HCT116 (cell line): Measurements from ENCODE around the gene TIMP1. TPM values are rescaled to one million over a fixed set of nuclear protein-coding genes. Genes with fewer than 3 reads are reported as not detected.

Source experiments
- ATAC-seq: fragments of 200-7000 bp; cut with Tn5 transposase; 2 replicates; pipeline ENCODE4 v1.9.1; 2020; ENCODE audit warnings: mild to moderate bottlenecking, moderate library complexity
- BruUV-seq: library from RNA; stranded (reverse); fragments of 400-500 nt; replicated peaks from 2 replicates; lab custom pipeline; 2021; lab: Mats Ljungman, UMichigan
- CTCF ChIA-PET: fragments of 300-600 bp; sonication (Branson Sonifier 250); formaldehyde crosslinking; loops from one replicate; lab custom pipeline; 2021; ENCODE audit warnings: antibody characterized with exemption; lab: Charles Lee
- POLR2A ChIA-PET: fragments of 300-600, 350-600 bp; sonication (Branson Sonifier 250); formaldehyde crosslinking; loops from one replicate; lab custom pipeline; 2021; ENCODE audit warnings: antibody characterized with exemption; lab: Charles Lee
- RAD21 ChIA-PET, 2 experiments: fragments of 300-600 bp; sonication (Branson Sonifier 250); formaldehyde crosslinking; loops; one replicate each; lab custom pipeline; 2023; ENCODE audit warnings: low total read pairs in 2 of 2; ENCODE audit not compliant: uncharacterized antibody in 2 of 2, unreplicated experiment in 2 of 2, low non-redundant PET in 1 of 2; lab: Charles Lee
- DNase-seq: peaks from one replicate; pipeline ENCODE4 v3.0.0-alpha.2; 2010; ENCODE audit warnings: low read depth, low spot score
- H2AFZ ChIP-seq: fragments of 200-600 bp; shearing (Covaris generic), sonication (generic); 2 replicates; pipeline ENCODE4 v1.6.1; 2017; ENCODE audit warnings: low read depth, mixed run types, mixed read lengths, antibody characterized with exemption, low read length; ENCODE audit not compliant: poor library complexity, severe bottlenecking
- H3K27ac ChIP-seq: 2 replicates; pipeline ENCODE4 v1.5.1; 2012; ENCODE audit warnings: low read depth, low read length
- H3K27me3 ChIP-seq: fragments of 200-600 bp; sonication (generic); 2 replicates; pipeline ENCODE4 v1.6.1; 2016; ENCODE audit warnings: mixed run types, low read length, mixed read lengths; ENCODE audit not compliant: insufficient read depth
- H3K36me3 ChIP-seq, 2 experiments: fragments of 200-500 bp in 1 of 2; fragments of 200-600 bp in 1 of 2; sonication (Bioruptor generic) in 1 of 2; sonication (generic) in 1 of 2; 2 replicates each; pipeline versions ENCODE4 v1.5.1 to v1.6.1; 2014 to 2016; ENCODE audit warnings: low read length in 2 of 2, inconsistent platforms in 1 of 2, mixed read lengths in 1 of 2, mixed run types in 1 of 2; ENCODE audit not compliant: insufficient read depth in 2 of 2, control insufficient read depth in 1 of 2
- H3K4me1 ChIP-seq, 2 experiments: fragments of 200-600 bp in 1 of 2; sonication (generic) in 1 of 2; 2 replicates each; pipeline versions ENCODE4 v1.5.1 to v1.6.1; 2012 to 2017; ENCODE audit warnings: low read length in 2 of 2, inconsistent platforms in 1 of 2, mild to moderate bottlenecking in 1 of 2, mixed read lengths in 1 of 2, mixed run types in 1 of 2, moderate library complexity in 1 of 2; ENCODE audit not compliant: insufficient read depth in 2 of 2, control insufficient read depth in 1 of 2
- H3K4me2 ChIP-seq: fragments of 200-600 bp; sonication (generic); 2 replicates; pipeline ENCODE4 v1.6.1; 2017; ENCODE audit warnings: mixed run types, low read length, mixed read lengths
- H3K4me3 ChIP-seq, 2 experiments: fragments of 200-600 bp in 1 of 2; sonication (generic) in 1 of 2; replicated peaks in 1 of 2; 2 replicates each; pipeline ENCODE4 v1.5.1; 2011 to 2016; ENCODE audit warnings: low read length in 2 of 2, control low read depth in 1 of 2, low read depth in 1 of 2, mild to moderate bottlenecking in 1 of 2, mixed read lengths in 1 of 2, mixed run types in 1 of 2
- H3K79me2 ChIP-seq: fragments of 200-600 bp; sonication (generic); 2 replicates; pipeline ENCODE4 v1.6.1; 2017; ENCODE audit warnings: mild to moderate bottlenecking, mixed run types, low read length, moderate library complexity, mixed read lengths; ENCODE audit not compliant: insufficient read depth
- H3K9ac ChIP-seq: fragments of 200-600 bp; sonication (generic); 2 replicates; pipeline ENCODE4 v1.6.1; 2016; ENCODE audit warnings: low read length, mixed read lengths
- H3K9me2 ChIP-seq: fragments of 200-600 bp; sonication (generic), shearing (Covaris generic); 2 replicates; pipeline ENCODE4 v1.6.1; 2017; ENCODE audit warnings: mixed run types, mild to moderate bottlenecking, moderate library complexity; ENCODE audit not compliant: insufficient read depth
- H3K9me3 ChIP-seq, 2 experiments: fragments of 200-500 bp in 1 of 2; fragments of 200-600 bp in 1 of 2; sonication (Bioruptor generic) in 1 of 2; sonication (generic) in 1 of 2; 2 replicates each; pipeline ENCODE4 v1.6.1; 2014 to 2017; ENCODE audit warnings: low read length in 2 of 2, mixed read lengths in 2 of 2, inconsistent platforms in 1 of 2, low read depth in 1 of 2, mild to moderate bottlenecking in 1 of 2, mixed run types in 1 of 2, moderate library complexity in 1 of 2; ENCODE audit not compliant: control insufficient read depth in 1 of 2, insufficient read depth in 1 of 2
- H4K20me1 ChIP-seq: fragments of 200-600 bp; sonication (generic), shearing (Covaris generic); 2 replicates; pipeline ENCODE4 v1.6.1; 2017; ENCODE audit warnings: mixed run types, mild to moderate bottlenecking, moderate library complexity; ENCODE audit not compliant: insufficient read depth
- CBX3 ChIP-seq: IDR thresholded peaks from 2 replicates; pipeline ENCODE4 v1.6.1; 2012; ENCODE audit warnings: low read depth
- EGR1 ChIP-seq: IDR thresholded peaks from 2 replicates; pipeline ENCODE4 v1.6.1; 2012; ENCODE audit warnings: low read depth
- ELF1 ChIP-seq: IDR thresholded peaks from 2 replicates; pipeline ENCODE4 v1.6.1; 2012; ENCODE audit warnings: low read depth, borderline replicate concordance
- EZH2phosphoT487 ChIP-seq: fragments of 200-600 bp; IDR thresholded peaks from 2 replicates; pipeline ENCODE4 v1.6.1; 2018; ENCODE audit warnings: antibody characterized with exemption, borderline replicate concordance
- FOSL1 ChIP-seq: IDR thresholded peaks from 2 replicates; pipeline ENCODE4 v1.6.1; 2012; ENCODE audit warnings: low read depth
- JUND ChIP-seq: IDR thresholded peaks from 2 replicates; pipeline ENCODE4 v1.6.1; 2012
- POLR2AphosphoS5 ChIP-seq: IDR thresholded peaks from 2 replicates; pipeline ENCODE4 v1.6.1; 2011; ENCODE audit warnings: mild to moderate bottlenecking, low read depth, low read length, moderate library complexity
- RAD21 ChIP-seq: IDR thresholded peaks from 2 replicates; pipeline ENCODE4 v1.6.1; 2012; ENCODE audit warnings: low read depth, mild to moderate bottlenecking
- SIN3A ChIP-seq: IDR thresholded peaks from 2 replicates; pipeline ENCODE4 v1.6.1; 2012; ENCODE audit warnings: low read depth
- SRF ChIP-seq: IDR thresholded peaks from 2 replicates; pipeline ENCODE4 v1.6.1; 2012; ENCODE audit warnings: low read depth
- YY1 ChIP-seq: IDR thresholded peaks from 2 replicates; pipeline ENCODE4 v1.6.1; 2011; ENCODE audit warnings: low read length, low read depth, moderate library complexity, mild to moderate bottlenecking; ENCODE audit not compliant: insufficient replicate concordance; ENCODE audit errors: extremely low read depth
- ZFX ChIP-seq: fragments of 450-650 bp; IDR thresholded peaks from 2 replicates; pipeline ENCODE4 v1.6.1; 2017
- ZNF274 ChIP-seq: fragments of 200-500 bp; sonication (Bioruptor generic); IDR thresholded peaks from 2 replicates; pipeline ENCODE4 v1.6.1; 2014; ENCODE audit warnings: mild to moderate bottlenecking, low read depth, low read length, inconsistent platforms
- intact Hi-C: fragments of 100-400 bp; cut with micrococcal nuclease; formaldehyde crosslinking; loops from 2 replicates; pipeline ENCODE4 v1.10.0; 2022
- total RNA-seq: library from RNA; stranded (reverse); gene quantifications from one replicate; pipeline ENCODE4 v1.2.1, GENCODE V29; 2021; ENCODE audit not compliant: unreplicated experiment
- TF ChIP-seq, protein P1 (sequence below): IDR thresholded peaks from 2 replicates; pipeline ENCODE4 v1.6.1; 2011; ENCODE audit warnings: mild to moderate bottlenecking, low read length, moderate library complexity; ENCODE audit not compliant: insufficient replicate concordance; ENCODE audit errors: extremely low read depth
- TF ChIP-seq, protein P2 (sequence below): IDR thresholded peaks from 2 replicates; pipeline ENCODE4 v1.6.1; 2012; ENCODE audit warnings: low read depth

Gene TIMP1
- total RNA-seq, 1 experiment from 2014 or later: 225 TPM

DNA sequence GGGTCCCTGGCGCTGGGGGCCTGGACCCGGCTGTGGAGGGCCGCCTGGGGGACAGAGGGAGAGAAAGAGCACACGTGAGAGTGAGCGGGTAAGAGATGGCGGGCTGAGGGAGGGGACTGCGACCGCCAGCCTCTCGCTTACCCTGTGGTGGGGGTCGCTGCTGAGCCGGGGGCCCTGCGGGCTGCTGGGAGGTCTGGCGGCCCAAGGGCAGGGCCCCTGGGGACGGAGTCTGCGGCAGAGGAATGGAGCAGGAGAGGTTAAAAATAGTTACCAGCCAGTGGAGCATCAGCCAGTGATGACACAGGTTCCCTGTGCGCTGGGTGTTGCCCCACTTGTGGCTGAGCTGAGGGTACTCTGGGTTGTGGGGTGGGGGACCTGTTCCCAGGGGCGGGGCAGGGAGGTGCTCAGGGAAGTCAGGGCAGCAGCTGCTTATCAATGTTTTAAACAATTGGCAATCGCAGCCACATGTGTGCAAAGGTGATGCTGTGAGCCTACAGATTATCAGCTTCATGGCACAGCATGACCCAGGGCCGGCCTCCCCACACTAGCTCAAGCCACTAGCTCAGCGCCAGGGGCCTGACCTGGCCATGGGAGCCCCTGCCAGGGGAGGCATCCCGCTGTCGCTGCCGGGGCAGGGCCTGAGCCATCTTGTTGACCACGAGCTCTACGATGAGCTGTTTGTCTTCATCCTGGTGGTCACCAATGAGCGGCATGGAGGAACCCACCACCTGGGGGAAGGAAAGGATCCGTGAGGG, 7.5 kb upstream of the TIMP1 start:
- TF ChIP-seq JUND (no peak), FOSL1 (no peak), CBX3 (no peak), EZH2phosphoT487 (no peak), YY1 (no peak), RAD21 (no peak), ELF1 (no peak), SIN3A (no peak), SRF (no peak), POLR2AphosphoS5 (no peak), EGR1 (no peak), ZNF274 (no peak), ZFX (no peak)
- TF ChIP-seq, protein P1, sequence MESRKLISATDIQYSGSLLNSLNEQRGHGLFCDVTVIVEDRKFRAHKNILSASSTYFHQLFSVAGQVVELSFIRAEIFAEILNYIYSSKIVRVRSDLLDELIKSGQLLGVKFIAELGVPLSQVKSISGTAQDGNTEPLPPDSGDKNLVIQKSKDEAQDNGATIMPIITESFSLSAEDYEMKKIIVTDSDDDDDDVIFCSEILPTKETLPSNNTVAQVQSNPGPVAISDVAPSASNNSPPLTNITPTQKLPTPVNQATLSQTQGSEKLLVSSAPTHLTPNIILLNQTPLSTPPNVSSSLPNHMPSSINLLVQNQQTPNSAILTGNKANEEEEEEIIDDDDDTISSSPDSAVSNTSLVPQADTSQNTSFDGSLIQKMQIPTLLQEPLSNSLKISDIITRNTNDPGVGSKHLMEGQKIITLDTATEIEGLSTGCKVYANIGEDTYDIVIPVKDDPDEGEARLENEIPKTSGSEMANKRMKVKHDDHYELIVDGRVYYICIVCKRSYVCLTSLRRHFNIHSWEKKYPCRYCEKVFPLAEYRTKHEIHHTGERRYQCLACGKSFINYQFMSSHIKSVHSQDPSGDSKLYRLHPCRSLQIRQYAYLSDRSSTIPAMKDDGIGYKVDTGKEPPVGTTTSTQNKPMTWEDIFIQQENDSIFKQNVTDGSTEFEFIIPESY: no peak
- TF ChIP-seq, protein P2, sequence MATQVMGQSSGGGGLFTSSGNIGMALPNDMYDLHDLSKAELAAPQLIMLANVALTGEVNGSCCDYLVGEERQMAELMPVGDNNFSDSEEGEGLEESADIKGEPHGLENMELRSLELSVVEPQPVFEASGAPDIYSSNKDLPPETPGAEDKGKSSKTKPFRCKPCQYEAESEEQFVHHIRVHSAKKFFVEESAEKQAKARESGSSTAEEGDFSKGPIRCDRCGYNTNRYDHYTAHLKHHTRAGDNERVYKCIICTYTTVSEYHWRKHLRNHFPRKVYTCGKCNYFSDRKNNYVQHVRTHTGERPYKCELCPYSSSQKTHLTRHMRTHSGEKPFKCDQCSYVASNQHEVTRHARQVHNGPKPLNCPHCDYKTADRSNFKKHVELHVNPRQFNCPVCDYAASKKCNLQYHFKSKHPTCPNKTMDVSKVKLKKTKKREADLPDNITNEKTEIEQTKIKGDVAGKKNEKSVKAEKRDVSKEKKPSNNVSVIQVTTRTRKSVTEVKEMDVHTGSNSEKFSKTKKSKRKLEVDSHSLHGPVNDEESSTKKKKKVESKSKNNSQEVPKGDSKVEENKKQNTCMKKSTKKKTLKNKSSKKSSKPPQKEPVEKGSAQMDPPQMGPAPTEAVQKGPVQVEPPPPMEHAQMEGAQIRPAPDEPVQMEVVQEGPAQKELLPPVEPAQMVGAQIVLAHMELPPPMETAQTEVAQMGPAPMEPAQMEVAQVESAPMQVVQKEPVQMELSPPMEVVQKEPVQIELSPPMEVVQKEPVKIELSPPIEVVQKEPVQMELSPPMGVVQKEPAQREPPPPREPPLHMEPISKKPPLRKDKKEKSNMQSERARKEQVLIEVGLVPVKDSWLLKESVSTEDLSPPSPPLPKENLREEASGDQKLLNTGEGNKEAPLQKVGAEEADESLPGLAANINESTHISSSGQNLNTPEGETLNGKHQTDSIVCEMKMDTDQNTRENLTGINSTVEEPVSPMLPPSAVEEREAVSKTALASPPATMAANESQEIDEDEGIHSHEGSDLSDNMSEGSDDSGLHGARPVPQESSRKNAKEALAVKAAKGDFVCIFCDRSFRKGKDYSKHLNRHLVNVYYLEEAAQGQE: no peak
- no peak overlapping the region for H3K4me3 ChIP-seq
- H4K20me1 ChIP-seq: no peaks in the 10 kb centered on the region
- no peaks in the 10 kb centered on the region for H3K79me2 ChIP-seq
- ChIA-PET CTCF (no interaction called here), POLR2A (no interaction called here), RAD21 (no interaction called here)
- peaks cover 8 to 36% of the 10 kb centered on the region in 2 experiments; a peak in 3 of 4 replicates for H3K4me1 ChIP-seq
- H3K9me3 ChIP-seq: no peaks in the 10 kb centered on the region
- intact Hi-C loops: no loop called here
- no peak for ATAC-seq
- no peak overlapping the region for H2AFZ ChIP-seq
- no peak for DNase-seq
- no peaks in the 10 kb centered on the region for H3K9me2 ChIP-seq
- H3K36me3 ChIP-seq: 0 out of 4 replicates have a peak, but pooled peaks cover 0 to 2% of the 10 kb centered on the region in 2 experiments
- H3K4me2 ChIP-seq: no peak overlapping the region
- H3K9ac ChIP-seq: no peak overlapping the region
- H3K27ac ChIP-seq: no peak overlapping the region
- no TSS peak for BruUV-seq
- no peaks in the 10 kb centered on the region for H3K27me3 ChIP-seq
